Measurements from ENCODE around the gene KRTAP4-11.

DNA sequence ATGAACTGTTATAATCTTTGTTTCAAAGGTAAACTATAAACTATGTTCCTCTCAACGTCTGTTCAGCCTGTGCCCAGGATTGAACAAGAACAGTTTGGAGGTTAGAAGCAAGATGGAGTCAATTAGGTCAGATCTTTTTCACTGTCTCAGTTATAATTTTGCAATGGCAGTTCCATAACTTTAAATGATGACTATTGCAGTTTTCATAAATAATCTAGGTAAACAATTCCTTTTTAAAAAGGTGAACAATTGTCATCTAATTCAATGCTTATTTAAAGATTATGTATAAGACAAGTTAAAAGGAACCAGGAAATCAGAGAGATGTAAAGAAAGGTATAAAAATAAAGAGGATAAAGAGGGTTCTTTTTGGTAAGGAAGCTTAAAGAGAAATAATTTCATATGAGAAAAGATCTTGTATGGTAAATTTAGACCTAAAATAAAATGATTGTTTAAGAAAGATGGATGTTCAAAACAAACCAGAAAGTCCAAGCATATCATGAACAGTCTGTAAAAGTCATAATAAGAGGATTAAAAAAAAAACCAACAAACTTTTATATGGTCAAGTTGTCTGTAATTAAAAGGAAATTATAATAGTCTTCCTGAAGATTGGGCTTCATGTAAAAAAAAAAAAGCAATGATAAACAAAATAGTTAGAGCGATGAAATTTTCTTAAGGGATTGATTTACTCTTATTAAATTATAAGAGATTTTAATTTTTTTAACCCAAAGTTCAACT is 6.9 kb downstream of the KRTAP4-11 start:
- TF ChIP-seq CEBPB (IDR thresholded peaks at IDR 0.05; ENCODE audit: low read depth, low read length) (no peak), SMC3 (IDR thresholded peaks at IDR 0.05; ENCODE audit: low read depth, low read length) (no peak), RAD21 (IDR thresholded peaks at IDR 0.05; ENCODE audit: low read length) (no peak), MAFK (IDR thresholded peaks at IDR 0.05; ENCODE audit: low read depth, low read length) (peak; percentile 67), POLR2A (IDR thresholded peaks at IDR 0.05; ENCODE audit: low read depth, low read length) (no peak), RCOR1 (IDR thresholded peaks at IDR 0.05; ENCODE audit: insufficient replicate concordance, low read length) (no peak), MAZ (IDR thresholded peaks at IDR 0.05; ENCODE audit: borderline replicate concordance, low read depth, low read length) (no peak), RFX5 (IDR thresholded peaks at IDR 0.05; ENCODE audit: low read depth, low read length) (no peak), FOS (IDR thresholded peaks at IDR 0.05; ENCODE audit: low read depth, low read length) (no peak), BHLHE40 (IDR thresholded peaks at IDR 0.05; ENCODE audit: low read depth, low read length) (no peak)
- TF ChIP-seq, protein P1, sequence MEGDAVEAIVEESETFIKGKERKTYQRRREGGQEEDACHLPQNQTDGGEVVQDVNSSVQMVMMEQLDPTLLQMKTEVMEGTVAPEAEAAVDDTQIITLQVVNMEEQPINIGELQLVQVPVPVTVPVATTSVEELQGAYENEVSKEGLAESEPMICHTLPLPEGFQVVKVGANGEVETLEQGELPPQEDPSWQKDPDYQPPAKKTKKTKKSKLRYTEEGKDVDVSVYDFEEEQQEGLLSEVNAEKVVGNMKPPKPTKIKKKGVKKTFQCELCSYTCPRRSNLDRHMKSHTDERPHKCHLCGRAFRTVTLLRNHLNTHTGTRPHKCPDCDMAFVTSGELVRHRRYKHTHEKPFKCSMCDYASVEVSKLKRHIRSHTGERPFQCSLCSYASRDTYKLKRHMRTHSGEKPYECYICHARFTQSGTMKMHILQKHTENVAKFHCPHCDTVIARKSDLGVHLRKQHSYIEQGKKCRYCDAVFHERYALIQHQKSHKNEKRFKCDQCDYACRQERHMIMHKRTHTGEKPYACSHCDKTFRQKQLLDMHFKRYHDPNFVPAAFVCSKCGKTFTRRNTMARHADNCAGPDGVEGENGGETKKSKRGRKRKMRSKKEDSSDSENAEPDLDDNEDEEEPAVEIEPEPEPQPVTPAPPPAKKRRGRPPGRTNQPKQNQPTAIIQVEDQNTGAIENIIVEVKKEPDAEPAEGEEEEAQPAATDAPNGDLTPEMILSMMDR (conservative IDR thresholded peaks at IDR 0.05; ENCODE audit: low read depth, low read length), result no peak
- TF ChIP-seq, protein P2, sequence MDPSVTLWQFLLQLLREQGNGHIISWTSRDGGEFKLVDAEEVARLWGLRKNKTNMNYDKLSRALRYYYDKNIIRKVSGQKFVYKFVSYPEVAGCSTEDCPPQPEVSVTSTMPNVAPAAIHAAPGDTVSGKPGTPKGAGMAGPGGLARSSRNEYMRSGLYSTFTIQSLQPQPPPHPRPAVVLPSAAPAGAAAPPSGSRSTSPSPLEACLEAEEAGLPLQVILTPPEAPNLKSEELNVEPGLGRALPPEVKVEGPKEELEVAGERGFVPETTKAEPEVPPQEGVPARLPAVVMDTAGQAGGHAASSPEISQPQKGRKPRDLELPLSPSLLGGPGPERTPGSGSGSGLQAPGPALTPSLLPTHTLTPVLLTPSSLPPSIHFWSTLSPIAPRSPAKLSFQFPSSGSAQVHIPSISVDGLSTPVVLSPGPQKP (IDR thresholded peaks at IDR 0.05; ENCODE audit: borderline replicate concordance, low read depth, low read length), result no peak

All from IMR-90 (cell line).